ENCODE measurements around the gene TCF4.

DNA sequence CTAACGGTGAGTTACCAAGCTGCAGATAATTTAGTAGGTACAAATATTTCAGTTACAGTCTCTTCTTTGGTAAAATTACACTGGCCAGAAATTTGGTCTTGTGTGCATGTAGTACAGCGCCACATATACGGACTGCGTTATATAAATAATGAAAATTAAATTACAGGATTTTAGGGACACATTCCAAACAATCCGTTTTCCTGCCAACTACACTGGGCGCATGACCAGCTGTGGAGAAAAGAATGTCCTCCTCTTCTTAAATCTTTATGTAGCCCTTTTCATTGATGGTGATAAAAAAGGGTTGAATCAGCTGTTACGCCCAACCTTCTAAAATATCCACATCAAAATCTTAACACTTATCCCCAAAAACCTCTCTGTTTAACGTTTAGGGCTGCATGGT is 37.5 kb downstream of the TCF4 start:
- TF ChIP-seq, protein P1, sequence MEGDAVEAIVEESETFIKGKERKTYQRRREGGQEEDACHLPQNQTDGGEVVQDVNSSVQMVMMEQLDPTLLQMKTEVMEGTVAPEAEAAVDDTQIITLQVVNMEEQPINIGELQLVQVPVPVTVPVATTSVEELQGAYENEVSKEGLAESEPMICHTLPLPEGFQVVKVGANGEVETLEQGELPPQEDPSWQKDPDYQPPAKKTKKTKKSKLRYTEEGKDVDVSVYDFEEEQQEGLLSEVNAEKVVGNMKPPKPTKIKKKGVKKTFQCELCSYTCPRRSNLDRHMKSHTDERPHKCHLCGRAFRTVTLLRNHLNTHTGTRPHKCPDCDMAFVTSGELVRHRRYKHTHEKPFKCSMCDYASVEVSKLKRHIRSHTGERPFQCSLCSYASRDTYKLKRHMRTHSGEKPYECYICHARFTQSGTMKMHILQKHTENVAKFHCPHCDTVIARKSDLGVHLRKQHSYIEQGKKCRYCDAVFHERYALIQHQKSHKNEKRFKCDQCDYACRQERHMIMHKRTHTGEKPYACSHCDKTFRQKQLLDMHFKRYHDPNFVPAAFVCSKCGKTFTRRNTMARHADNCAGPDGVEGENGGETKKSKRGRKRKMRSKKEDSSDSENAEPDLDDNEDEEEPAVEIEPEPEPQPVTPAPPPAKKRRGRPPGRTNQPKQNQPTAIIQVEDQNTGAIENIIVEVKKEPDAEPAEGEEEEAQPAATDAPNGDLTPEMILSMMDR (conservative IDR thresholded peaks at IDR 0.05; ENCODE audit: low read depth, low read length): no peak
- no peak for TF ChIP-seq EZH2 (IDR thresholded peaks at IDR 0.05; ENCODE audit: borderline replicate concordance, low read depth, low read length, poor library complexity, severe bottlenecking)

Data from A673 (cell line).